Stimulated activated CD4-positive, alpha-beta T cell treated with anti-CD3 and anti-CD28 coated beads, Interleukin-4, amount 100 ng/mL, for 48 hours (primary cell): Measurements from ENCODE around the gene PRKAG3.
"Not testable (repeated sequence)": the region's sequence is repeated elsewhere in the genome, so short reads cannot be mapped to it uniquely, and the experiment has no call there.

ENCODE experiments used
- DNase-seq, 2 donors: peaks; one replicate each; pipeline ENCODE4 v3.0.0-alpha.2; 2020; ENCODE audit warnings: low read depth in 2 of 2

The PRKAG3 gene

GRCh38 chr2:218863021-218863520, 31.5 kb upstream of the PRKAG3 start:
- no peak for DNase-seq

DNA sequence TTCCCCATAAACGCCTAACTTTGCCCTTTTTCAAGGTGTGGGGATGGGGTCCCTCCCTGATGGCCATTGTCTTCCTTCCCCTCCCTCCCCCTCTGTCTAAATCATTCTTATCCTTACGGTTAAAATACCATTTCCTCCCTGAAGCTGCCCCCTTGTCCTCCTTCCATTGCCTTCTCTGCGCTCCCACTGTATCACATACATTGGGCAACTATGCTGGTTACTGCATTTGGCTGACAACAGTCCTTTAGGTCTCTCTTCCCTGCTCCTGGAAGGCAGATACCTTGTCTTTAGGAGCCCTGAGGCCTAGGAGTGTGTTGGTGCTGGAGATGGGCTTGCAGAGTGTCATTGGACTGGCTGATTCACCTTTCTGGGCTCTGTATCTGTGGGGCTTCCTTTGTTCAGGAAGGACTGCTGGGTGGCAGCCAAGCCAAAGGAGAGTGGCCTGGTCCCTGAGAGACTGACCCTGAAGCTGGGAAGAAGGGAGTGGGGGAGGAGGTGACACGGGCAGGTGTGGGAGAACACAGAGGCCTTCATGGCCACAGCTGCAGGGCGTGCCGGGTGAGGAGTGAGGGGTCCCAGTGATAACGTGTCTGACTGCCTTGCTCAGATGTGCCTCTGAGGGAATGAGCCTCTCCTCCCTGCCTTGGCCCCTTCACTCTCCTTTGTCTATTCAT, 30.2 kb upstream of the PRKAG3 start:
- DNase-seq: no peak

- no peak for DNase-seq
These were observed 29.4 kb upstream of the PRKAG3 start for GRCh38 chr2:218860950-218861381.

DNA sequence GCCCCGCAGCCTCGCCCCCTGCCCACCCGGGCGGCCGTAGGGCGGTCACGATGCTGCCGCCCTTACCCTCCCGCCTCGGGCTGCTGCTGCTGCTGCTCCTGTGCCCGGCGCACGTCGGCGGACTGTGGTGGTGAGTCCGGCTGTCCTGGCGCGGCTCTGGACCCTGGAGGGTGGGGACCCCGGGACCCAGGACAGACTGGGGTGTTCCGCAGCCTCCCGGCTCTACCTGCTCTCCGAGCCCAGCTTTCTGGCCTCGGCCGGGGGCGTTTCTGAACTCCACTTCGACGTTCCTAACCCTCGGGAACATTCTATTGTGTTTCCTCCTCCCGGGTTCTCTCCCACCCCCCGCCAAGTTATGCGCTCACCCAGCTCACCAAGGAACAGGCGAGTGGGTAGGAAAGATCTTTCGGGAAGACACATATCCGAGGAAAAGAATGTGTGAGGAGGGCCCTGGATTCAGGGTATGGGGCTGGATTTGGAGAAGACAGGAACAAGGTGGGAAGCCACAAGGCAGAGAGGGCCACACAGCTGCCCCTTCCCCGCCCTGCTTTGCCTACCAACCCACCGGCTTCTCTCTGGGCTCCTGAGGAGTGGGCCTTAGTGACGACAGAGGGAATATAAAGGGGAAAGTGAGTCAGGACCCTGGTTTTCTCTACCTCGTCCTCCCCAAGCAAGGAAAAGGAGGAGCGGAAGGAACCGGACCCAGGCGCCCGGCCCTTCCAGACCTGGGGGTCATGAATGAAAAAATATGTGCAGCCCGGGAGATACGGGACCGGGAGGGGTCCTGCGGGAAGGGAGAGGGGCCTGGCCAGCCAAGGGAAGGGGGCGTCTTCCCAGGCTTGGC, 28.6 kb upstream of the PRKAG3 start:
- DNase-seq: no peak

DNA sequence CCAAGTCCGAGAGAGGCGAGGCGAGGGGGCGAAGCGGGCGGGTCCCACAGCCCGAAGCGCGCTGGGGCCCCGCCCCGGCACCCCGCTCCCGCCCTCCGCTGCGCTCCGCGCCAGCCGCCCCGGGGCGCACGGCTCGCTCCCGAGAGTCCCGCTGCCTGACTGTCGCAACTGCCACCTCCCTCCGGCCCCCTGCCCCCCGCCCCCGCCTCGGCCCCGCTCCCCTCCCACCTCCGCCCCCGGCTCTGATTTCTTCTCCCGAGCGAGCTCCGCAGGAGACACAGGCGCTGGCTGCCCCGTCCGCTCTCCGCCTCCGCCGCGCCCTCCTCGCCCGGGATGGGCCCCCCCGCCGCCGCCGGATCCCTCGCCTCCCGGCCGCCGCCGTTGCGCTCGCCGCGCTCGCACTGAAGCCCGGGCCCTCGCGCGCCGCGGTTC, 28.0 kb upstream of the PRKAG3 start, which contains the start of gene WNT6:
Gene WNT6, plus strand, starts transcription at position 250 of the 432 bp plus-strand sequence. CDS start 233 bp downstream, outside the sequence.
- no peak for DNase-seq

DNA sequence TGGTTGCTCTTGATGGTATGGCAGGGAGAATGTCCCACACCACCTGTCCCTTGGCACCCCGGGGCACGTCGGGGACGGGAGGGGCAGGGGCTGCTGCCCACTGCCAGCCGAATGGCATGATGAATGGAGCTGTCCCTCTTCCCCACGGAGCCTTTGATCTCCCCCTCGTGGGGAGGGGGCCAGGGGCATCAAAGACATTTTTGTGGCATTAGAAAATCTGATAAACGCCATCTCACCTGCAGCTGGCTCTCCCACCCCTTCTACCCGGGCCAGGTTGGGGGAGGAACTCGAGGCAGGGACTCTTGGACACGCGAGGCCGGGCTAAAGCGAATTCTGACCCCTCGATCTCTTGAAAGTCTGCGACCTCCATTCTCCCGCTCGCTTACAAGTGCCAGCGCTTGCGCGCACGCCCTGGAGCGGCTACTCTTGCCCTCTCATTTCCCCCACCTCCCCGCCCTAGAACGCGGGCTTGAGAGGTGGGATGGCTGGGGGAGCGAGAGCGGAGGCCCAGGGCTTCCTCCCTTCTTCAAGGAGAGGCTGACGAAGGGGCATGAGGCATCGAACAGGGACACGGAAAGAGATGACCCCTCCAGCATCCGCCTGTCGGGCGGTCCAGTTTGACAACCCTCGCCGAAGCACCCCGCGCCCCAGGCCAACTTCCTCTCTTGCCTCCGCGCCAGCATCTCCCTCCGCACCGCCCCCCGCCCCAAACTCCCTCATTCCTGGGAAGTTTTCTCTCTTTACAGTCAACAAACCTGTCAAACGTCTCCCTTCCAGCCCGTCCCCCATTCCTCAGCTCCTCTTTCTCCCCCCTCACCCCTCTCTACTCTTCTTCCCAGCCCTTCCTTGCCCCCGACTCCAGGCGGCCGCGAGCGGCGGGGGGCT, 27.3 kb upstream of the PRKAG3 start:
- DNase-seq: no peak

DNA sequence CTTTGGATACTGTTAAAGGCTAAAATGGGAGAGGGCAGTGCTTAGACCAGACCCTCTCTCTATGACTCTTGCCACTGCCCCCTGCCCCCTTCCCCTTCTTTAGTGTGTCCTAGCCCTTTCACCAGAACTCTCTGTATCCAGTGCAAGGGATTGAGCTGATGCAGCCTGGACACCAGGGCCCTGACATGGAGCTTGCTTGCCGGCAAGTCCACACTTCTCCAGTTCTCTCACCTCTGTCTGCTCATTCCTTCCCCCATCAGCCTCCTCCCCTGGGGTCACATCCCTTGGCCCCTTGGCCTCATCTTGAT, 26.5 kb upstream of the PRKAG3 start:
- no peak for DNase-seq

GRCh38 chr2:218857371-218858137, 26.0 kb upstream of the PRKAG3 start:
- DNase-seq: no peak

DNA sequence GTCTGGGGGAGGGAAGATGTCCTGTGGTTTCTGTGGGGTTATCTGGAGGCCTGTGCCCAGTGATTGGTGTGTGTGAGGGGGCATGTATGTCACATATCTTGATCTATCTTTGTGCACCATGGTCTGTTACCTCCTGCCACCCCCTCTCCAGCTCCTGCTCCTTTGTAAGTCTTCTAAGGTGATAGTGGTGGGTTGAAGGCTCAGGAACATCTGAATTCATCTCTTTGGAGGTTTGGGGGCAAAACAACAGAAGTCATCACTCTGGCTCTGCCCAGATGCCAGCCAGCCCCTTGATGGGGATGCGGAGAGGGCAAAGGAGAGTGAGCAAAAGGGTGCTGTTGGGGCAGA, 25.3 kb upstream of the PRKAG3 start:
- no peak for DNase-seq

GRCh38 chr2:218856167-218856895, 24.7 kb upstream of the PRKAG3 start:
- no peak for DNase-seq

DNA sequence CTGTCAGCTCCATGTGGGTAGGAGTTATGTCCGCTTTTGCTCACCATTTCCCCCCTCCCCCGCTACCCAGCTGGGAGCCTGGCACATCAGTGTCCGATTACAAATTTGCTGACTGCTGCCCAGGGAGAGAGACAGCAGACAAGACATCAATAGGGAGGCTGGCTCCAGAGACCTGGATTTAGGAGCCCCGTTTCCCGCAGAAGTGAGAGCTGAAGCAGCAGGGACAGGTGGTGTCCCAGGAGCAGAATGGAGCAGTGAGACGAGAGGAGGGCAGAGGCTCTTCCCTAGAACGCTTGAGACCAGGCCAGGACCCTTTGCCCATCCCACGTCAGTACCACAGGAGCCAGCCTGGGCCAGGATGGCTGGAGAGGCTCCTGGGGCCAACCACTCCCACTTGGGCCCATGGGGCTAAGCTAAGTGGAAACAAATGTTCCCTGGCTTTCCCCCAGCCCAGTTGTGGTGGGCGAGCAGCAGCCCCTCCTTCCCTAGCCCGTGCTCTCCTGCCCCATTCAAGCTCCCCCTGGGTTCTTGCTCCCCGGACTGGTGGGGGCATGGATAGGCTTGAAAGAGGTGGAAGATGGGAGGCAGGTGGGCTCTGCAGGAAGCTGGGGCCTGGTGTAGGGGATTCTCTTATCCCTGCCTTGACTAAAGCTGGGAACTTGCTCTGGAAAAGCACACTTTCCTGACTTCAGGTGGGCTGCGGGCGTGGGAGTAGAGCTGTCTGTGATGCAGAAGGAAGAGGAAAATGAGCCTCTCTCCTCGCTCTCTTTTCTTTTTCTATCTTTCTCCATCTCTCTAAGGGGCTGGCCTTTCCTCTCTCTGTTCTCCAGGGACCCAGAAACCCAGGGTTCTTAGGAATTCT, 23.9 kb upstream of the PRKAG3 start:
- DNase-seq: no peak

GRCh38 chr2:218854860-218855259, 23.3 kb upstream of the PRKAG3 start:
- no peak for DNase-seq

GRCh38 chr2:218853766-218854165, 22.2 kb upstream of the PRKAG3 start:
- no peak for DNase-seq

- peak; percentile 49 to 67 for DNase-seq
These were observed 21.5 kb upstream of the PRKAG3 start for GRCh38 chr2:218852911-218853667.

DNA sequence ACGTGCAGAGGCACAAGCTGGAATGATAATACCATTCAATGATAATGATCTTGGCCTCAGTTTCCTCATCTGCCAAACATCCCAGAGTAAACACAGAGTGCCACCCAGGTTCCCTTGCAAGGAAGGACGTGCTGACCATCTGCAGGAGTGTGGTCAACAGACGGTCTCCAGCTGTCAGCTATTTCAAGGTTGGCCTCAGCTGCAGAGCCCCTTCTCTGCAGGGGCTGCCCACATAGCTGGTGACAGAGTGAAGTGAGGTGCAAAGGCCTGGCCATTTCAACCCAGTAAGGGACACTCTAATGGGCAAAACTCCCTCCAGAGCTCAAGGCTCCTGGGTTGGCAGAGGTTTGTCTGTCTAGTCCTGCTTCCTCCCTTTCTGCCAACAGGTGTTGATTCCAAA, 19.7 kb upstream of the PRKAG3 start:
- DNase-seq: no peak

DNA sequence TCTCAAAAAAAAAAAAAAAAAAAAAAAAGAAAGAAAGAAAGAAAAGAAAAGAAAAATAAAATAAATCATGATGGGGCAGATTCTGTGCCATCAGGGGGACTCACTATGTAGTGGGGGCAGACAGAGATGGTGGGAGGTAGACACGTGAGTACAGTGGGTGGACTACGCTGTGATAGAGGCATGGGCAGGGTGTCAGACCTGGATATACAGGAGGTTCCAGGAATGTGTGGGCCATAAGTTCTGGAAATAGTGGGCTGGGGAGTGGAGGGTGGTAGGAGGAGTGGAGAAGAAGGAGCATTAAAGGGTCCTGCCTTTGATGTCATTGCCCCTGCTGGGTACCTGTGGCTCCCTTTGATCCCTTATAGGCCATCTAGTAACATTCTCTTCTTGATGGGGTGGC, 19.2 kb upstream of the PRKAG3 start:
- DNase-seq: no peak

GRCh38 chr2:218849721-218850120, 18.1 kb upstream of the PRKAG3 start:
- DNase-seq: no peak

DNA sequence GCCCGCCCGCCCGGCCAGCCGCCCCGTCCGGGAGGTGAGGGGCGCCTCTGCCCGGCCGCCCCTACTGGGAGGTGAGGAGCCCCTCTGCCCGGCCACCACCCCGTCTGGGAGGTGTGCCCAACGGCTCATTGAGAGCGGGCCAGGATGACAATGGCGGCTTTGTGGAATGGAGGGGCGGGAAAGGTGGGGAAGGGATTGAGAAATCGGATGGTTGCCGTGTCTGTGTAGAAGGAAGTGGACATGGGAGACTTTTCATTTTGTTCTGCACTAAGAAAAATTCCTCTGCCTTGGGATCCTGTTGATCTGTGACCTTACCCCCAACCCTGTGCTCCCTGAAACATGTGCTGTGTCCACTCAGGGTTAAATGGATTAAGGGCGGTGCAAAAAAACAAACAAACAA, 15.4 kb upstream of the PRKAG3 start:
- DNase-seq: not testable (repeated sequence)

DNA sequence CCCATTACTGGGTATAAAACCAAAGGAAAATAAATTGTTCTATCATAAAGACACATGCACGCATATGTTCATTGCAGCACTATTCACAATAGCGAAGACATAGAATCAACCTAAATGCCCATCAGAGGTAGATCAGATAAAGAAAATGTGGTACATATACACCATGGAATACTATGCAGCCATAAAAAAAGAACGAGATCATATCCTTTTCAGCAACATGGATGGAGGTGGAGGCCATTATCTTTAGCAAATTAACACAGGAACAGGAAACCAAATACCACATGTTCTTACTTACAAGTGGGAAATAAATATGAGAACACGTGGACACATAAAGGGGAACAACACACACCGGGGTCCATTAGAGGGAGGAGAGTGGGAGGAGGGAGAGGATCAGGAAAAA, 12.7 kb upstream of the PRKAG3 start:
- DNase-seq: not testable (repeated sequence)
